HG03457 (cell line): Measurements from ENCODE around the gene TRPM7.
"Not testable (repeated sequence)": the region's sequence is repeated elsewhere in the genome, so short reads cannot be mapped to it uniquely, and the experiment has no call there.

Experiments used
- ATAC-seq: cut with Tn5 transposase; IDR thresholded peaks from one replicate; pipeline ENCODE4 v1.9.1; 2021; ENCODE audit warnings: moderate number of reproducible peaks; ENCODE audit not compliant: unreplicated experiment

The TRPM7 gene

DNA sequence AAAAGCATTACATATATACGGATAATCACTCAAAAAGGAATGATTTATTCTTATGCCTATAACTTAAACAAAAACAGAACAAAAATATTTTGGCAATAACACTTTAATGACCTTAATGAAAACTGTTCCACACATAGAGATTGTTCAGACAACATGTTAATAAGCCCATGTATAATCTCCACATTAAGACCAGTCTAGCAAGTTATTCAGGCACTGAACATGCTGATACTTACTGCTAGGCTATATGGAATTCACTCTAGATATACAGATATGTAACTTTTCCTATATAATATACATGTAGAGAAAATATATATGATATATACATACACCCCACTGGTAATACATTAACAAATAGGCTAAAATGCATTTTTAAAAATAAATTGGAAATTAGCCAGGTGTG lies 96.3 kb downstream of the TRPM7 start:
- no peak for ATAC-seq

GRCh38 chr15:50577492-50577891 lies 109.1 kb downstream of the TRPM7 start:
- no peak for ATAC-seq

- ATAC-seq, result no peak
These were observed 110.4 kb downstream of the TRPM7 start for GRCh38 chr15:50576166-50576565.

DNA sequence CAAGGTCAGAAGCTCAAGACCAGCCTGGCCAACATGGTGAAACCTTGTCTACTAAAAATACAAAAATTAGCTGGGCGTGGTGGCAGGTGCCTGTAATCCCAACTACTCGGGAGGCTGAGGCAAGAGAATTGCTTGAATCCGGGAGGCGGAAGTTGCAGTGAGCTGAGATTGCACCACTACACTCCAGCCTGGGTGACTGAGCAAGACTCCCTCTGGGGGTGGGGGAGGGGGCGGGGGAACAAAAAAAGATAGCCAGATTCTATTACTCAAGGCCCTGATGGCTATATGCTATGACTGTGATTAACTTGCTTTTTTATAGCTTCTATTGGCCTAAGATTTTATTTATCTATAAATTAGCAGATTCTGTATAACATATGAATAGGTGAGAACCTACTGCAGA lies 112.8 kb downstream of the TRPM7 start:
- ATAC-seq, result not testable (repeated sequence)

GRCh38 chr15:50563756-50564155 lies 122.8 kb downstream of the TRPM7 start:
- no peak for ATAC-seq

GRCh38 chr15:50562735-50563640 lies 123.6 kb downstream of the TRPM7 start:
- no peak for ATAC-seq

DNA sequence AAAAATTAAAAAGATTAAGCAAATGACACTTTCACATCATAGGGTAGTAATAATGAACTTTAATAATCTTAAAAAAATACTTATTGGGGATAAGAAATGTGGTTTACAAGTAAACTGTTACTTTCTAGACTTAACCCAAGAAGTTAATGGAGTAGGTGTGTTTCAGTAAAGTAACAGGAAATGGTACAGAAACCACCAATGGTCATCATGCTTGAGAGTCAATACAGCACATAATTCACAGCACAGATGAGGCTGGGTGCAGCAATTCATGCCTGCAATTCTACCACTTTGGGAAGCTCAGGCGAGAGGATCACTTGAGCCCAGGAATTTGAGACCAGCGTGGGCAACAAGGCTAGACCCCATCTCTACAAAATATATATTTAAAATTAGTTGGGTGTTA lies 128.6 kb downstream of the TRPM7 start:
- no peak for ATAC-seq

- ATAC-seq, result no peak
These were observed 129.8 kb downstream of the TRPM7 start for GRCh38 chr15:50556642-50557371.

GRCh38 chr15:50552238-50552637 lies 134.4 kb downstream of the TRPM7 start:
- ATAC-seq, result no peak

DNA sequence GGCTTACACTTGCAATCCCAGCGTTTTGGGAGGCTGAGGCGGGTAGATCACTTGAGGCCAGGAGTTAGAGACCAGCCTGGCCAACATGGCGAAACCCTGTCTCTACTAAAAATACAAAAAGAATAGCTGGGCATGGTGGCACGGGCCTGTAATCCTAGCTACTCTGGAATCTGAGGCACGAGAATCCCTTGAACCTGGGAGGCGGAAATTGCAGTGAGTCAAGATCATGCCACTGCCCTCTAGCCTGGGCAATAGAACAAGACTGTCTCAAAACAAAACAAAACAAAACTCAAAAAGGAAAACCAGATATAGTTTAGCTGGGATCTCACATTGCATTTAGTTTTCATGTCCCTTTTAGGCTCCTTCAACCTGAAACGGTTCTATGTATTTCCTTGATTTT lies 137.3 kb downstream of the TRPM7 start:
- no peak for ATAC-seq

- ATAC-seq, result no peak
These were observed 140.0 kb downstream of the TRPM7 start, which contains the start of gene USP50 for GRCh38 chr15:50546566-50546965. Gene USP50, minus strand, starts transcription at chr15:50546666. Its CDS starts 141 bp downstream, at chr15:50546525.

DNA sequence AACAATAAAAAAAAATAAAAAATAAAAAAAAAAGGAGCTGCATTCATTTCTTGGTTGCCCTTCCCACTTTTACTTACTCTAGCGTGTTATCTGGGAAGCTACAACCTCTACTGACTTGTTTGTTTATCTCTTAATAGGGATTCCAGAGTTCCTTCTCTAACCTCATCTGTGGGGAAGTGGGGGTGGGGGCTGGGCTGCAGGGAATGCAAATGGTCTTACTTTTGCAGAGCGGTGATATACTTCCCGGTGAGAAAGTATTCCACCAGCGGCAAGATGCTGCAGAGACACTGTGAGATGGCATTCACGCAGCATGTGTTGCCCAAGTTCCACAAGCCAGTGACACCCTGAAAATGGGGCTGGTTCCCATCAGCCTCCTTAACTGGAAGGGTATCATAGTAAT lies 142.2 kb downstream of the TRPM7 start:
- no peak for ATAC-seq

GRCh38 chr15:50543556-50543955 lies 143.0 kb downstream of the TRPM7 start:
- no peak for ATAC-seq

DNA sequence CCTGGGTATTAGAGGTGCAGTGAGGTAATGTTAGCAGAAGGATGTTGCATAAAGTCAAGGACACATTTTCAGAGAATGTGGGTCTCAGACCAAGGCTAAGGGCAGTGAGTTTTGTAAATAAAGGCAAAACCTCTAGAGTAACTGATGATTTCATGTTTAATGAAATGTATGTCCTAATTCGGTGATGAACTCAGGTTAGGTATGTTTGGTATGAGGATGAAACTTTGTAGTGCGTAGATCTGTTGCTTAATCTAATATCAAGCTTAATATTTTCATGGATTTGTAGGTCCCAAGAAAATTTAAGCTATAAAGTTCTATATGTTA lies 143.7 kb downstream of the TRPM7 start:
- ATAC-seq, result no peak

- ATAC-seq, result no peak
These were observed 154.8 kb downstream of the TRPM7 start for GRCh38 chr15:50531766-50532165.

DNA sequence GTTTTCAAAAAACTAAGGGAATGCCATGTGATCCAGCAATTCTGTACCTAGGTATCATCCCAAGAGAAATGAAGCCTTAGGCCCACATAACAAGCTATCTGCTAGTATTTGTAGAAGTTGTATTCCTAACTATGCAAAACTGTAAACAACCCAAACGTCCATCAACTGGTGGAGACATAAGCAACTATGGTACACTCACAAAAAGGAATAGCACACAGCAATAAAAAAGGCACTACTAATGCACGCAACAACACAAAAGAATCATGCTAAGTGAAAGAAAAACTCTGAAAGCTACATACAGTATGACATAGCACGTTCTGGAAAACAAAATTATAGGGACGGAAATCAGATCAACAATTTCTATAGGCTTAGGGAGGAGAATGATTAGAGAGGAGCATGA lies 155.4 kb downstream of the TRPM7 start:
- no peak for ATAC-seq

DNA sequence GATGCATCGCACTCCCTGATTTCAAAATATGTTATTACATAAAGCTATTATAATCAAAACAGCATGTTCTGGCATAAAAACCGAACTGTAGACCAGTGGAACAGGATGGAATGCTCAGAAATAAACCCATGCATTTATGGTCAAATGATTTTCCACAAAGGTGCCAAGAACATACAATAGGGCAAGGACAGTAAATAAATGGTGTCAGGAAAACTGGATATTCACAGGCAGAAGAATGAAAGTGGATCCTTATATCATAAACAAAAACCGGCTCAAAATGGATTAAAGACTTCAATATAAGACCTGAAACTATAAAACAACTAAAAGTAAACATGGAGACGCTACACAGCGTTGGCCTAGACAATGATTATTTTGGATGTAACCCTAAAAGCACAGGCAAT lies 162.7 kb downstream of the TRPM7 start:
- ATAC-seq, result no peak

GRCh38 chr15:50519740-50520425 lies 166.7 kb downstream of the TRPM7 start:
- ATAC-seq, result no peak

- no peak for ATAC-seq
These were observed 173.6 kb downstream of the TRPM7 start for GRCh38 chr15:50513001-50513400.
